GM12878 (cell line): ENCODE data around the gene ELAPOR1. TPM values are rescaled to one million over a fixed set of nuclear protein-coding genes. Genes with fewer than 3 reads are reported as not detected.

ENCODE experiments used
- ATAC-seq: fragments of 200-7000 bp; cut with Tn5 transposase; 3 replicates; pipeline ENCODE4 v1.9.1; 2020; ENCODE audit warnings: mild to moderate bottlenecking, moderate library complexity
- BruUV-seq: library from RNA; stranded (reverse); fragments of 400-500 nt; replicated peaks from 2 replicates; lab custom pipeline; 2021; lab: Mats Ljungman, UMichigan
- CTCF ChIA-PET: fragments of 300-600 bp; sonication (Branson Sonifier 250); formaldehyde crosslinking; extraction: SDS; loops from one replicate; lab custom pipeline; 2021; ENCODE audit warnings: inconsistent platforms; lab: Yijun Ruan, JAX
- POLR2A ChIA-PET: fragments of 350-600 bp; formaldehyde crosslinking; extraction: SDS; loops from one replicate; lab custom pipeline; 2021; ENCODE audit warnings: inconsistent platforms; lab: Charles Lee
- RAD21 ChIA-PET: fragments of 300-600 bp; sonication (Branson Sonifier 250); formaldehyde crosslinking; loops from one replicate; lab custom pipeline; 2023; ENCODE audit warnings: antibody characterized with exemption; ENCODE audit not compliant: unreplicated experiment; lab: Charles Lee
- SMC1A ChIA-PET: fragments of 300-600 bp; sonication (Branson Sonifier 250); formaldehyde crosslinking; loops from one replicate; lab custom pipeline; 2023; ENCODE audit not compliant: unreplicated experiment, uncharacterized antibody; lab: Charles Lee
- DNase-seq: peaks from one replicate; pipeline ENCODE4 v3.0.0-alpha.2; 2011; ENCODE audit warnings: low read depth, low spot score
- FAIRE-seq: peaks from 3 replicates; lab custom pipeline; 2011; peaks lifted over from hg19 to GRCh38; lab: Jason Lieb, UNC
- H2AFZ ChIP-seq: 2 replicates; pipeline ENCODE4 v1.6.0; 2011; ENCODE audit warnings: low read depth, low read length, control low read depth; ENCODE audit not compliant: control insufficient read depth
- H3K27ac ChIP-seq: 2 replicates; pipeline ENCODE4 v1.5.1; 2011; ENCODE audit warnings: control low read depth; ENCODE audit not compliant: control insufficient read depth, insufficient read depth
- H3K27me3 ChIP-seq, 2 experiments: replicated peaks in 1 of 2; 2 replicates each; pipeline versions ENCODE4 v1.6.0 to v1.6.1; 2011; ENCODE audit warnings: low read length in 1 of 2; ENCODE audit not compliant: control insufficient read depth in 2 of 2, insufficient read depth in 2 of 2
- H3K36me3 ChIP-seq, 2 experiments: 2 replicates each; pipeline ENCODE4 v1.5.1; 2011; ENCODE audit warnings: low read length in 1 of 2; ENCODE audit not compliant: control insufficient read depth in 2 of 2, insufficient read depth in 2 of 2
- H3K4me1 ChIP-seq: 2 replicates; pipeline ENCODE4 v1.6.1; 2011; ENCODE audit warnings: mild to moderate bottlenecking, low read length, moderate library complexity, mixed read lengths; ENCODE audit not compliant: control insufficient read depth, insufficient read depth
- H3K4me2 ChIP-seq: 2 replicates; pipeline ENCODE4 v1.6.0; 2011; ENCODE audit warnings: control low read depth; ENCODE audit not compliant: control insufficient read depth, insufficient read depth
- H3K4me3 ChIP-seq: fragments of 200-600 bp; sonication (generic); 2 replicates; pipeline ENCODE4 v1.5.1; 2016
- H3K79me2 ChIP-seq: 2 replicates; pipeline ENCODE4 v1.6.0; 2011; ENCODE audit warnings: low read length; ENCODE audit not compliant: control insufficient read depth, insufficient read depth
- H3K9ac ChIP-seq: 2 replicates; pipeline ENCODE4 v1.8.0; 2011; ENCODE audit warnings: low read length, control low read depth, mixed read lengths; ENCODE audit not compliant: control insufficient read depth, insufficient read depth
- H3K9me3 ChIP-seq: replicated peaks from 3 replicates; pipeline ENCODE4 v1.5.1; 2011; ENCODE audit warnings: mild to moderate bottlenecking, low read length; ENCODE audit not compliant: control insufficient read depth, insufficient read depth
- H4K20me1 ChIP-seq: 2 replicates; pipeline ENCODE4 v1.6.0; 2011; ENCODE audit not compliant: control insufficient read depth, insufficient read depth
- BACH1 ChIP-seq: fragments of 450-650 bp; IDR thresholded peaks from 2 replicates; pipeline ENCODE4 v1.6.1; 2017; ENCODE audit warnings: mild to moderate bottlenecking, borderline replicate concordance
- CHD1 ChIP-seq: IDR thresholded peaks from 2 replicates; pipeline ENCODE4 v1.6.1; 2012; ENCODE audit warnings: low read depth, low read length, improper control_type of control experiment
- CREB1 ChIP-seq: IDR thresholded peaks from 2 replicates; pipeline ENCODE4 v1.6.1; 2012; ENCODE audit warnings: low read depth, mild to moderate bottlenecking, inconsistent platforms
- GABPA ChIP-seq: IDR thresholded peaks from 2 replicates; pipeline ENCODE4 v1.6.1; 2014; ENCODE audit warnings: antibody characterized with exemption, low read depth, mild to moderate bottlenecking, inconsistent platforms
- HCFC1 ChIP-seq: fragments of 150-350 bp; IDR thresholded peaks from 2 replicates; pipeline ENCODE4 v1.6.1; 2014; ENCODE audit warnings: low read length
- HDAC2 ChIP-seq: fragments of 200-600 bp; sonication (generic); IDR thresholded peaks from 2 replicates; pipeline ENCODE4 v1.6.1; 2017
- SREBF1 ChIP-seq: IDR thresholded peaks from 2 replicates; pipeline ENCODE4 v1.6.1; 2012; ENCODE audit warnings: mild to moderate bottlenecking, low read length
- SREBF2 ChIP-seq: IDR thresholded peaks from 2 replicates; pipeline ENCODE4 v1.6.1; 2012; ENCODE audit warnings: mild to moderate bottlenecking, low read length
- ZNF207 ChIP-seq: fragments of 450-650 bp; IDR thresholded peaks from 2 replicates; pipeline ENCODE4 v1.6.1; 2014; ENCODE audit warnings: antibody characterized with exemption, mild to moderate bottlenecking, borderline replicate concordance
- ZNF622 ChIP-seq: fragments of 450-650 bp; IDR thresholded peaks from 2 replicates; pipeline ENCODE4 v1.6.1; 2017; ENCODE audit warnings: mild to moderate bottlenecking, inconsistent platforms
- ZSCAN29 ChIP-seq: fragments of 450-650 bp; IDR thresholded peaks from 2 replicates; pipeline ENCODE4 v1.6.1; 2017; ENCODE audit warnings: mild to moderate bottlenecking, moderate library complexity
- ZZZ3 ChIP-seq: IDR thresholded peaks from 2 replicates; pipeline ENCODE4 v1.6.1; 2011; ENCODE audit warnings: low read depth; ENCODE audit not compliant: control insufficient read depth, insufficient read length
- in situ Hi-C: fragments of 300-500 bp; cut with MboI; formaldehyde crosslinking; loops from 9 replicates; pipeline ENCODE4 v1.14.3; 2018; ENCODE audit warnings: mixed read lengths
- intact Hi-C: fragments of 100-400 bp; cut with micrococcal nuclease; formaldehyde crosslinking; loops from one replicate; pipeline ENCODE4 v1.14.2; 2022; ENCODE audit not compliant: unreplicated experiment
- polyA plus RNA-seq, 11 experiments: library from polyadenylated mRNA; depleted of rRNA in 4 of 11; unstranded in 6 of 11; stranded (reverse) in 5 of 11; fragments of >200 nt; fragmentation: Nextera tagmentation in 4 of 11; fragmentation: Illumina TruSeq in 1 of 11; extraction: Ambion mirVana in 4 of 11; extraction: Trizol in 1 of 11; gene quantifications; 1 replicate in 1 of 11; 2 replicates in 10 of 11; pipeline versions ENCODE4 v1.2.1 to v1.2.3, GENCODE V29; 2011 to 2016; ENCODE audit warnings: inconsistent platforms in 2 of 11, missing spikeins in 2 of 11, low read depth in 1 of 11
- total RNA-seq, 4 experiments: library from RNA; depleted of rRNA in 3 of 4; stranded (reverse); fragments of >200 nt in 3 of 4; fragmentation: Illumina TruSeq in 1 of 4; extraction: Trizol in 1 of 4; gene quantifications; 2 replicates each; pipeline versions ENCODE4 v1.2.1 to v1.2.3, GENCODE V29; 2013 to 2021

Gene ELAPOR1
- total and polyA plus RNA-seq, 10 of the 15 experiments (the other 5 are each of a cell fraction or from before 2014, with no cell fraction given): 0.04 to 2.1 (median 0.19) TPM; not detected in 2

DNA sequence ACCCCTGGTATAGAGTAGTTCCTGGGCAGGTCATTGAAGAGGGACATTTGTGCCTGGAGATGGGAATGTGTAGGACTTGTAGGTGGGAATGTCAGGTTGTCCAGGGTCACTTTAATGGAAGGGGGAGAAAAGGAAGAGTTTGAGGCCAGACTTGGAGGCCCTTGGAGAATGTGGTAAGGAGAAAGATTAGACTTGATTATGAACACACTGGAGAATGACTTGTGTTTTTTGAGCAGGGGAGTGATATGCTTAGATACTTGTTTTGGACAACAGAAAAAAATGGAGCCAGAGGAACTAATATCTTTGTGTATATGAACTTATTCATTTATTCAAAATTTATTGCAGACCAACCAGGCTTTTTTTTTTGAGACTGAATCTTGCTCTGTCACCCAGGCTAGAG, 17.9 kb downstream of the ELAPOR1 start:
- ChIA-PET CTCF (interaction anchor here (1.8 to 3.4 kb wide), 3 partner anchors 17 to 62 kb away, joined by 5 to 24 read pairs (median 5); a partner anchor contains a TSS), POLR2A (no interaction called here), RAD21 (interaction anchor here (1.3 kb wide), 1 partner anchor 16 kb away, joined by 3 read pairs; no protein-coding TSS in a partner anchor), SMC1A (interaction anchor here (0.6 to 1.0 kb wide), 4 partner anchors 16 to 1267 kb away, joined by 3 read pairs; no protein-coding TSS in a partner anchor)
- H3K9ac ChIP-seq: no peak overlapping the region
- in situ Hi-C loops: no loop called here
- no peak overlapping the region for H3K27ac ChIP-seq
- FAIRE-seq: no peak
- no peaks in the 10 kb centered on the region for H3K79me2 ChIP-seq
- no peak overlapping the region for H3K4me3 ChIP-seq
- intact Hi-C loops: no loop called here
- no peaks in the 10 kb centered on the region for H3K9me3 ChIP-seq
- H3K4me2 ChIP-seq: no peak overlapping the region
- TF ChIP-seq SREBF1 (no peak), ZNF622 (no peak), CHD1 (no peak), SREBF2 (no peak), HDAC2 (no peak), ZNF207 (no peak), ZSCAN29 (no peak), CREB1 (no peak), GABPA (no peak), ZZZ3 (no peak), HCFC1 (no peak), BACH1 (no peak)
- no peaks in the 10 kb centered on the region for H3K27me3 ChIP-seq
- no peak for ATAC-seq
- no TSS peak for BruUV-seq
- peaks cover 10% of the 10 kb centered on the region for H3K4me1 ChIP-seq
- DNase-seq: no peak
- no peaks in the 10 kb centered on the region for H4K20me1 ChIP-seq
- no peaks in the 10 kb centered on the region for H3K36me3 ChIP-seq
- H2AFZ ChIP-seq: no peak overlapping the region
